Measurements from ENCODE around the gene RALGDS.

Gene RALGDS

DNA sequence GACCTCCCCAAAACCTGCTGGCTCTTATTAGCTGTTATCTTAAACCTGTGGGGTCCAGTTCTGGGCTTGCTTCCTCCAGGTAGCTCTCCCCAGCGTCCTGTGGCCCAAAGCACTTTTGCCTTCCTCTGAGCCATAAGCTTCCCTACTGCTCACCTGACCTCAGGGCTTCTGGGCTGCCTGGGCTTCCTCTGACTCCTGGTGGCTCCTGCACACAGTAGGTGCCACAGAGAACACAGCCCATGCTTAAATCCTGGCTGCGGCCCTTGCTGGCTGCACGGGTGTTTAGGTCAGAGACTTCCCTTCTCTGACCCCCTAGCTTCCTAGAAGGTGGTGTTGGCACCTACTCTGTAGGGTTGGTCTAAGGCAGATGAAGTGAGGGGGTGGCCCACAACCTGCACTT, 2.5 kb downstream of the RALGDS start:
- DNase-seq (ENCODE audit: low read depth, low spot score) = no peak
- H3K4me3 ChIP-seq (ENCODE audit: low read depth, low read length) = no peak overlapping the region
- in situ Hi-C loops (cut with HindIII; ENCODE audit: low sequenced_read_pairs) = no loop called here
- TF ChIP-seq, protein P1, sequence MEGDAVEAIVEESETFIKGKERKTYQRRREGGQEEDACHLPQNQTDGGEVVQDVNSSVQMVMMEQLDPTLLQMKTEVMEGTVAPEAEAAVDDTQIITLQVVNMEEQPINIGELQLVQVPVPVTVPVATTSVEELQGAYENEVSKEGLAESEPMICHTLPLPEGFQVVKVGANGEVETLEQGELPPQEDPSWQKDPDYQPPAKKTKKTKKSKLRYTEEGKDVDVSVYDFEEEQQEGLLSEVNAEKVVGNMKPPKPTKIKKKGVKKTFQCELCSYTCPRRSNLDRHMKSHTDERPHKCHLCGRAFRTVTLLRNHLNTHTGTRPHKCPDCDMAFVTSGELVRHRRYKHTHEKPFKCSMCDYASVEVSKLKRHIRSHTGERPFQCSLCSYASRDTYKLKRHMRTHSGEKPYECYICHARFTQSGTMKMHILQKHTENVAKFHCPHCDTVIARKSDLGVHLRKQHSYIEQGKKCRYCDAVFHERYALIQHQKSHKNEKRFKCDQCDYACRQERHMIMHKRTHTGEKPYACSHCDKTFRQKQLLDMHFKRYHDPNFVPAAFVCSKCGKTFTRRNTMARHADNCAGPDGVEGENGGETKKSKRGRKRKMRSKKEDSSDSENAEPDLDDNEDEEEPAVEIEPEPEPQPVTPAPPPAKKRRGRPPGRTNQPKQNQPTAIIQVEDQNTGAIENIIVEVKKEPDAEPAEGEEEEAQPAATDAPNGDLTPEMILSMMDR (IDR thresholded peaks at IDR 0.05; ENCODE audit: low read depth, low read length) = no peak

DNA sequence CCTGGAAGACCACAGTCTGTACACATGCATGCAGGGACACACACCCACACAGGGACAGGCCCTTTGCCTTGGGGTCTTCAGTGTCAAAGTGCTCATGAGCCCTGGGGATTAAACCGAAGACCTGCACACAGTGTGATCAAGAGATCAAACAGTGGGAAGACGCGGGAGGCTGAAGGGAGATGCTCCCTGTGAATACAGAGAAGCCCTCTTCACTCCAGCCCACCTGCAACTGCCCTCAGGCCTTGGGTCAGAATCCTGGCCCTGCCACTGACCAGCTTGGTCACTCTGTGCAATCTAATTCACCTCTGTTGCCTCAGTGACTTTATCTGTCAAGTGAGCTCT, 2.9 kb downstream of the RALGDS start:
- DNase-seq (ENCODE audit: low read depth, low spot score) = no peak
- no peak overlapping the region for H3K4me3 ChIP-seq (ENCODE audit: low read depth, low read length)
- in situ Hi-C loops (cut with HindIII; ENCODE audit: low sequenced_read_pairs) = no loop called here
- TF ChIP-seq, protein P1 (IDR thresholded peaks at IDR 0.05; ENCODE audit: low read depth, low read length) = no peak

DNA sequence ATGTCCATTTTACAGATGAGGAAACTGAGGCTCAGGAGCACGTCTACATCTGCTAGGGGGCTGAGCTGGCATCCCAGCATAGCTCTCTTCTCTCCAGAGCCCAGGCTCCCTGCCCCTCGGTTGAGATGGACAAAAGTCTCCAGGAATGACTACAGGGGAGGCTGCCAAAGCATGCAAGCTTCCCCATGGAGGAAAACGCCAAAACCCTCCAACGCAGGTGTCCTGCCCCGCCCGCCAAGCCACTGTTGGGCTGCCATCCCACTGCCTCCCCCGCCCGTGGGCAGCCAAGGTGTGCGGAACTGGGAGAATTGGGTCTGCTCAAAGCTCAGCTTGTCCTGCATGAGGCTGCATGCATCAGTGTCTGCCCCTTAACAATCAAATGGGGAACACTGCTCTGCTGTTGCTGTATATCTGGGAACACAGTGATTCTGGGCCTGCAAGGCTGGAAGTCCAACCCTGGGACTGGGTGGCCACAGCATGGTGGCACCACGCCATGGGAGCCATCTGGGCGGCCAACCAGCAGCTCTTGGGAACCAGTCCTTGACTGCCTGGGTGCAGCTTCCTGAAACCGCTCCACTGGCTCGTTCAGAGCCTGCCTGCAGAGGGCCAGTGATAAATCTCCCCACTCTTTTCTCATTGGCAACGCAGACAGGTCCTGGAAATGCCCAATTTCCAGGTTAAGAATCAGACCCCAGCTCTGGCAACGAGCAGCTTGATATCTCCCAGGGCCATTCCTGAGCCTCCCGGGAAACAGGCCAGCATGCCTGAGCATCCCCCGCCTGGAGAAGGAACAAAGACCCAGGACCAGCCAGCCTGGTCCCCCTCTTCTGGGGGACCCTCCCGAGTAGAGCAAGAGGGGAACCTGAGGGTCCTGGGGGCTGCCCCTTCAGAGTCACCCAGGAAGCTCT, 3.5 kb downstream of the RALGDS start:
- TF ChIP-seq, protein P1 (IDR thresholded peaks at IDR 0.05; ENCODE audit: low read depth, low read length) = no peak
- in situ Hi-C loops (cut with HindIII; ENCODE audit: low sequenced_read_pairs) = no loop called here
- DNase-seq (ENCODE audit: low read depth, low spot score) = peak; percentile 55

DNA sequence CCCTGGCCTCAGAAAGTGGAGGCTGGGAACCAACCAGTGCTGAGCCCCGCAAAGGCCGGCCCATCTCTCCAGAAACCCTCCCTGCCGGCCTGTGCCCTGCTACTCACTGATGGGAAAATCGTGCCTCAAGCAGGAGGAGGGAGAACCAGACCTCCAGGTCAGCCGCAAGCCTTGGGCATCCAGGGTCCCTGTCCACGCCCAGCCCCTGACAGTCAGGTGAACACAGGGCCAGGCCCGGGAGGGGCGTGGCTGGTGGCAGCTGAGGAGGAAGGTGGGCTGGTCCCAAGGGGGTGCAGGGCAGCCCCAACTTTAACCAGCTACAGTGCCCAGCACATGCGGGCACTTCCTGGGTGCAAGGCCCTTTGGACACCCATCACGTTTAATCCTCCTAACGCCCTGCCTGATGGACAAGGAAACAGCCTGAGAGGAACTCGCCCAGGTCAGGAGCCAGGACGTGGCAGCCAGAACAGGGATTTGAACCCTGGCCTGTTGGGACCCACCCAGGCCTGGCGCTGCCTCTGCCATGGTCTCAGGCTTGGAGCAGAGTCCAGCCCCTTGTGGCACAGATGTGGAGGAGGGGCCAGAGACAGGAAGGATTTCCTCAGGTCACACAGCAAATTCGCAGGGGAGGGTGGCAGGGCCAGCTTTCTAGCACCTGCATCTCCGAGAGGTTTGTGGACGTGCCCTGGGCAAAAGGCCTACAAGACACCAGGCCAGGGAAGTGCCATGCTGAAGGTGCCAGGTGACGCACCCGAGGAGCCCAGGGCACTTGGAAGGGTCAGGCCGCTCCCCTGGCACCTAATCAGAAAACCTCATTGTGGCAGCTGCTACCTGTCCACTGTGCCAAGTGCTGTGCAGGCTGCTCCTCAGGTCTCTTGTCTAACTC, 4.5 kb downstream of the RALGDS start:
- H3K4me3 ChIP-seq (ENCODE audit: low read depth, low read length) = no peak overlapping the region
- in situ Hi-C loops (cut with HindIII; ENCODE audit: low sequenced_read_pairs) = no loop called here
- DNase-seq (ENCODE audit: low read depth, low spot score) = no peak
- TF ChIP-seq, protein P1 (IDR thresholded peaks at IDR 0.05; ENCODE audit: low read depth, low read length) = no peak

More for the DNA sequence above, 3.5 kb downstream of the RALGDS start:
- no peak overlapping the region for H3K4me3 ChIP-seq (ENCODE audit: low read depth, low read length)

DNA sequence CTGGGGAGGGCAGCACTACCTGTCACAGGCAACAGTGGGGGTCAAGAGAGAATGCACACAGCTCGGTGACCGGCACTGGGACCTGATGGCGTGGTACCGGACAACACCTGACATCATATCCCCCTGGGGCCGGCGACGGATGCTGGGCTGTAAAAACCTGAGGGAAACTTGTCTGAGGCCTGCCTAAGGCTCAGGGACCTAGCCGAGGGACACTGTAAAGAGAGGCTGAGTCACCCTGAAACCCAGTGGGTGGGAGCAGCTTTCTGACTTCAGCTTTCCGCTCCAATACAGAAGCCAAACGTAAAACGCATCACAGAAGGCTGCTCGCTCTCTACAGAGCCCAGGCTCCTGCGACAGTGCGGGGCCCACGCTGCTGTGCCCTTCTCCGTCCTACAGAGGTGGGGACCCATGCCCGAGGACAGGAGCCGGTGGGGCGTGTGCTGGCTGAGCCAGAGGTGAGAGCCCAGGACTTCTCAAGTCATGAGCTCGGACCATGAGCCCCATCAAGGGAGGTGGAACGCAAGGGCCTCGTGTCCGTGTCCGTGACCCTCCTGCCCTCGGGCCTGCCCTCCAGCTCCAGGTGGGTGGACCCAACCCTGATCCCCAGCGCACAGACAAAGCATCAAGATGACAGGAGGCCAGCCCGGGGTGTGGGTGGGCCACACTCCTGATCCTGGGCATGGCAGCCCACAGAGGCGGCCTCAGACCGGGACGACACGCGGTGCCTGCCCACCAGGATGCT, 5.3 kb downstream of the RALGDS start:
- no peak overlapping the region for H3K4me3 ChIP-seq (ENCODE audit: low read depth, low read length)
- TF ChIP-seq, protein P1 (IDR thresholded peaks at IDR 0.05; ENCODE audit: low read depth, low read length) = no peak
- peak; percentile 68 for DNase-seq (ENCODE audit: low read depth, low spot score)
- in situ Hi-C loops (cut with HindIII; ENCODE audit: low sequenced_read_pairs) = no loop called here
